HEK293 (cell line): Measurements from ENCODE around the gene IFNAR1.

Source experiments
- CTCF ChIA-PET: fragments of 350-600 bp; formaldehyde crosslinking; extraction: SDS; loops from one replicate; lab custom pipeline; 2021; ENCODE audit warnings: antibody characterized with exemption; lab: Yijun Ruan, JAX
- POLR2A ChIA-PET: fragments of 300-600 bp; formaldehyde crosslinking; extraction: SDS; loops from one replicate; lab custom pipeline; 2020; ENCODE audit warnings: antibody characterized with exemption, inconsistent platforms; lab: Yijun Ruan, JAX
- H3K27ac ChIP-seq: fragments of 200-500 bp; sonication (Bioruptor generic); 2 replicates; pipeline ENCODE4 v1.5.1; 2014; ENCODE audit warnings: low read depth, low read length, control low read depth, inconsistent platforms; ENCODE audit errors: extremely low read depth
- H3K36me3 ChIP-seq, 2 experiments: fragments of 200-500 bp in 1 of 2; sonication (Bioruptor generic) in 1 of 2; 1 replicate in 1 of 2; 2 replicates in 1 of 2; pipeline ENCODE4 v1.5.1; 2014 to 2017; ENCODE audit warnings: inconsistent platforms in 2 of 2, low read length in 2 of 2; ENCODE audit not compliant: control insufficient read depth in 2 of 2, insufficient read depth in 1 of 2
- H3K4me1 ChIP-seq: fragments of 200-500 bp; sonication (Bioruptor generic); 2 replicates; pipeline ENCODE4 v1.5.1; 2014; ENCODE audit warnings: mild to moderate bottlenecking, low read length, inconsistent platforms; ENCODE audit not compliant: control insufficient read depth, insufficient read depth
- H3K4me3 ChIP-seq: 2 replicates; pipeline ENCODE4 v1.5.1; 2011; ENCODE audit warnings: low read depth, mild to moderate bottlenecking, control low read depth, low read length, moderate library complexity
- H3K9me3 ChIP-seq: fragments of 200-500 bp; sonication (Bioruptor generic); 2 replicates; pipeline ENCODE4 v1.5.1; 2014; ENCODE audit warnings: low read depth, low read length, inconsistent platforms; ENCODE audit not compliant: control insufficient read depth, insufficient read depth
- HOXC10 ChIP-seq: sonication (generic); formaldehyde crosslinking; IDR thresholded peaks from 2 replicates; pipeline ENCODE4 v1.8.1; 2023; ENCODE audit warnings: mild to moderate bottlenecking, missing genetic modification reagents
- KLF7 ChIP-seq: fragments of 450-650 bp; formaldehyde crosslinking; IDR thresholded peaks from 2 replicates; pipeline ENCODE4 v1.5.1; 2016; ENCODE audit warnings: missing biosample characterization, missing genetic modification characterization, borderline replicate concordance
- OSR2 ChIP-seq: fragments of 450-650 bp; formaldehyde crosslinking; IDR thresholded peaks from 2 replicates; pipeline ENCODE4 v1.5.1; 2016; ENCODE audit warnings: missing biosample characterization, missing genetic modification characterization
- ZBTB10 ChIP-seq: fragments of 450-650 bp; formaldehyde crosslinking; IDR thresholded peaks from 2 replicates; pipeline ENCODE4 v1.5.1; 2016; ENCODE audit warnings: missing biosample characterization, missing genetic modification characterization
- ZBTB26 ChIP-seq: fragments of 450-650 bp; formaldehyde crosslinking; optimal IDR thresholded peaks from 2 replicates; pipeline ENCODE3; 2016; ENCODE audit warnings: missing biosample characterization, mild to moderate bottlenecking, missing genetic modification characterization
- ZBTB8A ChIP-seq: fragments of 450-650 bp; formaldehyde crosslinking; IDR thresholded peaks from 2 replicates; pipeline ENCODE4 v1.5.1; 2016; ENCODE audit warnings: missing biosample characterization, missing genetic modification characterization
- ZNF114 ChIP-seq: fragments of 450-650 bp; formaldehyde crosslinking; IDR thresholded peaks from 2 replicates; pipeline ENCODE4 v1.5.0; 2017; ENCODE audit warnings: missing biosample characterization, missing genetic modification characterization
- ZNF140 ChIP-seq: fragments of 450-650 bp; formaldehyde crosslinking; IDR thresholded peaks from 2 replicates; pipeline ENCODE4 v1.5.1; 2016; ENCODE audit warnings: missing biosample characterization, missing genetic modification characterization
- ZNF175 ChIP-seq: fragments of 450-650 bp; formaldehyde crosslinking; IDR thresholded peaks from 2 replicates; pipeline ENCODE4 v1.5.1; 2016; ENCODE audit warnings: missing biosample characterization, missing genetic modification characterization
- ZNF184 ChIP-seq: fragments of 450-650 bp; IDR thresholded peaks from 2 replicates; pipeline ENCODE4 v1.5.1; 2018; ENCODE audit warnings: missing biosample characterization, mild to moderate bottlenecking, missing genetic modification characterization
- ZNF416 ChIP-seq: fragments of 450-650 bp; formaldehyde crosslinking; IDR thresholded peaks from 2 replicates; pipeline ENCODE4 v1.5.1; 2016; ENCODE audit warnings: missing biosample characterization, missing genetic modification characterization
- ZNF76 ChIP-seq: fragments of 450-650 bp; formaldehyde crosslinking; IDR thresholded peaks from 2 replicates; pipeline ENCODE4; 2016; ENCODE audit warnings: low read depth, missing biosample characterization, missing genetic modification characterization, borderline replicate concordance
- TF ChIP-seq, protein P1 (sequence below): fragments of 450-650 bp; formaldehyde crosslinking; IDR thresholded peaks from 2 replicates; pipeline ENCODE4 v1.5.1; 2016; ENCODE audit warnings: missing biosample characterization, missing genetic modification characterization
- TF ChIP-seq, protein P2 (sequence below): fragments of 450-650 bp; IDR thresholded peaks from 2 replicates; pipeline ENCODE4 v1.5.1; 2018; ENCODE audit warnings: missing biosample characterization, mild to moderate bottlenecking, missing genetic modification characterization
- TF ChIP-seq, protein P3 (sequence below): fragments of 450-650 bp; formaldehyde crosslinking; conservative IDR thresholded peaks from 2 replicates; pipeline ENCODE4 v1.5.1; 2016; ENCODE audit warnings: low read depth, missing biosample characterization, missing genetic modification characterization

IFNAR1 gene

GRCh38 chr21:33350676-33351075 is 25.9 kb downstream of the IFNAR1 start (continued):
- TF ChIP-seq, protein P1, sequence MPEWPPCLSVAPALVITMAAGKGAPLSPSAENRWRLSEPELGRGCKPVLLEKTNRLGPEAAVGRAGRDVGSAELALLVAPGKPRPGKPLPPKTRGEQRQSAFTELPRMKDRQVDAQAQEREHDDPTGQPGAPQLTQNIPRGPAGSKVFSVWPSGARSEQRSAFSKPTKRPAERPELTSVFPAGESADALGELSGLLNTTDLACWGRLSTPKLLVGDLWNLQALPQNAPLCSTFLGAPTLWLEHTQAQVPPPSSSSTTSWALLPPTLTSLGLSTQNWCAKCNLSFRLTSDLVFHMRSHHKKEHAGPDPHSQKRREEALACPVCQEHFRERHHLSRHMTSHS = no peak
- TF ChIP-seq ZBTB10 (tag by site-specific recombination) = no peak
- TF ChIP-seq ZNF184 (tag by site-specific recombination) = no peak
- TF ChIP-seq ZNF114 (tag by site-specific recombination) = no peak
- TF ChIP-seq, protein P2, sequence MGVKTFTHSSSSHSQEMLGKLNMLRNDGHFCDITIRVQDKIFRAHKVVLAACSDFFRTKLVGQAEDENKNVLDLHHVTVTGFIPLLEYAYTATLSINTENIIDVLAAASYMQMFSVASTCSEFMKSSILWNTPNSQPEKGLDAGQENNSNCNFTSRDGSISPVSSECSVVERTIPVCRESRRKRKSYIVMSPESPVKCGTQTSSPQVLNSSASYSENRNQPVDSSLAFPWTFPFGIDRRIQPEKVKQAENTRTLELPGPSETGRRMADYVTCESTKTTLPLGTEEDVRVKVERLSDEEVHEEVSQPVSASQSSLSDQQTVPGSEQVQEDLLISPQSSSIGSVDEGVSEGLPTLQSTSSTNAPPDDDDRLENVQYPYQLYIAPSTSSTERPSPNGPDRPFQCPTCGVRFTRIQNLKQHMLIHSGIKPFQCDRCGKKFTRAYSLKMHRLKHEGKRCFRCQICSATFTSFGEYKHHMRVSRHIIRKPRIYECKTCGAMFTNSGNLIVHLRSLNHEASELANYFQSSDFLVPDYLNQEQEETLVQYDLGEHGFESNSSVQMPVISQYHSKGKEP (tag by site-specific recombination) = no peak

GRCh38 chr21:33355355-33355754 is 30.6 kb downstream of the IFNAR1 start:
- ChIA-PET POLR2A (no interaction called here), CTCF (interaction anchor here (0.6 to 1.7 kb wide), 2 partner anchors 119 to 156 kb away, joined by 3 to 4 read pairs; no protein-coding TSS in a partner anchor)
- Histone ChIP-seq H3K4me3 (no peak overlapping the region), H3K4me1 (no peaks in the 10 kb centered on the region), H3K36me3 (peaks cover 37 to 42% of the 10 kb centered on the region in 2 experiments), H3K9me3 (no peaks in the 10 kb centered on the region), H3K27ac (no peak overlapping the region)
- TF ChIP-seq HOXC10 (CRISPR knock-in tag) (no peak), ZNF76 (tag by site-specific recombination) (no peak), ZNF175 (tag by site-specific recombination) (no peak), ZNF184 (tag by site-specific recombination) (no peak), ZBTB8A (no peak), ZBTB26 (no peak), ZNF416 (tag by site-specific recombination) (no peak), OSR2 (no peak), ZNF140 (tag by site-specific recombination) (no peak), KLF7 (tag by site-specific recombination) (no peak)
- TF ChIP-seq, protein P3, sequence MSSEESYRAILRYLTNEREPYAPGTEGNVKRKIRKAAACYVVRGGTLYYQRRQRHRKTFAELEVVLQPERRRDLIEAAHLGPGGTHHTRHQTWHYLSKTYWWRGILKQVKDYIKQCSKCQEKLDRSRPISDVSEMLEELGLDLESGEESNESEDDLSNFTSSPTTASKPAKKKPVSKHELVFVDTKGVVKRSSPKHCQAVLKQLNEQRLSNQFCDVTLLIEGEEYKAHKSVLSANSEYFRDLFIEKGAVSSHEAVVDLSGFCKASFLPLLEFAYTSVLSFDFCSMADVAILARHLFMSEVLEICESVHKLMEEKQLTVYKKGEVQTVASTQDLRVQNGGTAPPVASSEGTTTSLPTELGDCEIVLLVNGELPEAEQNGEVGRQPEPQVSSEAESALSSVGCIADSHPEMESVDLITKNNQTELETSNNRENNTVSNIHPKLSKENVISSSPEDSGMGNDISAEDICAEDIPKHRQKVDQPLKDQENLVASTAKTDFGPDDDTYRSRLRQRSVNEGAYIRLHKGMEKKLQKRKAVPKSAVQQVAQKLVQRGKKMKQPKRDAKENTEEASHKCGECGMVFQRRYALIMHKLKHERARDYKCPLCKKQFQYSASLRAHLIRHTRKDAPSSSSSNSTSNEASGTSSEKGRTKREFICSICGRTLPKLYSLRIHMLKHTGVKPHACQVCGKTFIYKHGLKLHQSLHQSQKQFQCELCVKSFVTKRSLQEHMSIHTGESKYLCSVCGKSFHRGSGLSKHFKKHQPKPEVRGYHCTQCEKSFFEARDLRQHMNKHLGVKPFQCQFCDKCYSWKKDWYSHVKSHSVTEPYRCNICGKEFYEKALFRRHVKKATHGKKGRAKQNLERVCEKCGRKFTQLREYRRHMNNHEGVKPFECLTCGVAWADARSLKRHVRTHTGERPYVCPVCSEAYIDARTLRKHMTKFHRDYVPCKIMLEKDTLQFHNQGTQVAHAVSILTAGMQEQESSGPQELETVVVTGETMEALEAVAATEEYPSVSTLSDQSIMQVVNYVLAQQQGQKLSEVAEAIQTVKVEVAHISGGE (tag by site-specific recombination) = no peak
